GM12878 (cell line): ENCODE results near the gene ITGA3. TPM values are rescaled to one million over a fixed set of nuclear protein-coding genes. Genes with fewer than 3 reads are reported as not detected.

Experiments
- BACH1 ChIP-seq: fragments of 450-650 bp; IDR thresholded peaks from 2 replicates; pipeline ENCODE4 v1.6.1; 2017; ENCODE audit warnings: mild to moderate bottlenecking, borderline replicate concordance
- E2F4 ChIP-seq: IDR thresholded peaks from 2 replicates; pipeline ENCODE4 v1.6.1; 2012; ENCODE audit warnings: low read depth, low read length, improper control_type of control experiment
- E4F1 ChIP-seq: fragments of 450-650 bp; IDR thresholded peaks from 2 replicates; pipeline ENCODE4 v1.6.1; 2018; ENCODE audit warnings: borderline replicate concordance, mild to moderate bottlenecking; ENCODE audit not compliant: partially characterized antibody
- EP300 ChIP-seq, 2 experiments: fragments of 150-350 bp in 1 of 2; IDR thresholded peaks; 2 replicates each; pipeline ENCODE4 v1.6.1; 2011 to 2012; ENCODE audit warnings: low read depth in 2 of 2, low read length in 2 of 2, borderline replicate concordance in 1 of 2, improper control_type of control experiment in 1 of 2, inconsistent platforms in 1 of 2; ENCODE audit not compliant: control insufficient read depth in 1 of 2
- KLF5 ChIP-seq: fragments of 450-650 bp; IDR thresholded peaks from 2 replicates; pipeline ENCODE4 v1.6.1; 2014; ENCODE audit warnings: mild to moderate bottlenecking; ENCODE audit not compliant: partially characterized antibody
- MXI1 ChIP-seq: fragments of 150-350 bp; IDR thresholded peaks from 2 replicates; pipeline ENCODE4 v1.6.1; 2011; ENCODE audit warnings: low read depth, mild to moderate bottlenecking, inconsistent platforms, low read length, improper control_type of control experiment
- NR2C1 ChIP-seq: fragments of 450-650 bp; IDR thresholded peaks from 2 replicates; pipeline ENCODE4 v1.6.1; 2017; ENCODE audit warnings: antibody characterized with exemption, mild to moderate bottlenecking, moderate library complexity
- RAD51 ChIP-seq: fragments of 450-650 bp; IDR thresholded peaks from 2 replicates; pipeline ENCODE4 v1.6.1; 2016; ENCODE audit warnings: moderate library complexity, mild to moderate bottlenecking, inconsistent platforms
- SIX5 ChIP-seq: IDR thresholded peaks from 2 replicates; pipeline ENCODE4 v1.6.1; 2011; ENCODE audit warnings: mild to moderate bottlenecking, low read depth, low read length, moderate library complexity; ENCODE audit not compliant: severe bottlenecking
- SPI1 ChIP-seq: IDR thresholded peaks from 2 replicates; pipeline ENCODE4 v1.6.1; 2011; ENCODE audit warnings: low read depth, mild to moderate bottlenecking, low read length, moderate library complexity, borderline replicate concordance; ENCODE audit not compliant: insufficient read depth
- USF1 ChIP-seq: IDR thresholded peaks from 2 replicates; pipeline ENCODE4 v1.6.1; 2011; ENCODE audit warnings: borderline replicate concordance, low read depth, mild to moderate bottlenecking, moderate library complexity, mixed read lengths, low read length; ENCODE audit not compliant: insufficient read depth; ENCODE audit errors: extremely low read length
- ZBTB40 ChIP-seq: fragments of 450-650 bp; IDR thresholded peaks from 2 replicates; pipeline ENCODE4 v1.6.1; 2016; ENCODE audit warnings: mild to moderate bottlenecking, moderate library complexity, borderline replicate concordance
- ZNF24 ChIP-seq: fragments of 450-650 bp; IDR thresholded peaks from 2 replicates; pipeline ENCODE4 v1.6.1; 2017; ENCODE audit warnings: antibody characterized with exemption, mild to moderate bottlenecking
- polyA plus RNA-seq, 11 experiments: library from polyadenylated mRNA; depleted of rRNA in 4 of 11; unstranded in 6 of 11; stranded (reverse) in 5 of 11; fragments of >200 nt; fragmentation: Nextera tagmentation in 4 of 11; fragmentation: Illumina TruSeq in 1 of 11; extraction: Ambion mirVana in 4 of 11; extraction: Trizol in 1 of 11; gene quantifications; 1 replicate in 1 of 11; 2 replicates in 10 of 11; pipeline versions ENCODE4 v1.2.1 to v1.2.3, GENCODE V29; 2011 to 2016; ENCODE audit warnings: inconsistent platforms in 2 of 11, missing spikeins in 2 of 11, low read depth in 1 of 11
- total RNA-seq, 4 experiments: library from RNA; depleted of rRNA in 3 of 4; stranded (reverse); fragments of >200 nt in 3 of 4; fragmentation: Illumina TruSeq in 1 of 4; extraction: Trizol in 1 of 4; gene quantifications; 2 replicates each; pipeline versions ENCODE4 v1.2.1 to v1.2.3, GENCODE V29; 2013 to 2021
- TF ChIP-seq, protein P1 (sequence below): fragments of 450-650 bp; IDR thresholded peaks from 2 replicates; pipeline ENCODE4 v1.6.1; 2017; ENCODE audit warnings: mild to moderate bottlenecking, moderate library complexity

The ITGA3 gene
- total and polyA plus RNA-seq, 10 of the 15 experiments (the other 5 are each of a cell fraction or from before 2014, with no cell fraction given), result 0.29 to 13.4 (median 6.6) TPM

- TF ChIP-seq ZBTB40 (peak; percentile 52; the same call in 1 of the 2 replicates), EP300 (IDR thresholded peaks at IDR 0.05; ENCODE audit: borderline replicate concordance in 1 of 2, control insufficient read depth in 1 of 2, low read depth in 2 of 2, low read length in 2 of 2) (peak in 1 of 2 experiments; percentile 38; a peak in 1 of 4 replicates), E4F1 (peak; percentile 84), USF1 (peak; percentile 97), ZNF24 (no peak), SIX5 (no peak), MXI1 (peak; percentile 65; the same call in 1 of the 2 replicates), BACH1 (peak; percentile 32; the same call in 1 of the 2 replicates), KLF5 (peak; percentile 87), NR2C1 (no peak), RAD51 (peak; percentile 96), E2F4 (no peak), SPI1 (peak; percentile 66; the same call in 1 of the 2 replicates)
- TF ChIP-seq, protein P1, sequence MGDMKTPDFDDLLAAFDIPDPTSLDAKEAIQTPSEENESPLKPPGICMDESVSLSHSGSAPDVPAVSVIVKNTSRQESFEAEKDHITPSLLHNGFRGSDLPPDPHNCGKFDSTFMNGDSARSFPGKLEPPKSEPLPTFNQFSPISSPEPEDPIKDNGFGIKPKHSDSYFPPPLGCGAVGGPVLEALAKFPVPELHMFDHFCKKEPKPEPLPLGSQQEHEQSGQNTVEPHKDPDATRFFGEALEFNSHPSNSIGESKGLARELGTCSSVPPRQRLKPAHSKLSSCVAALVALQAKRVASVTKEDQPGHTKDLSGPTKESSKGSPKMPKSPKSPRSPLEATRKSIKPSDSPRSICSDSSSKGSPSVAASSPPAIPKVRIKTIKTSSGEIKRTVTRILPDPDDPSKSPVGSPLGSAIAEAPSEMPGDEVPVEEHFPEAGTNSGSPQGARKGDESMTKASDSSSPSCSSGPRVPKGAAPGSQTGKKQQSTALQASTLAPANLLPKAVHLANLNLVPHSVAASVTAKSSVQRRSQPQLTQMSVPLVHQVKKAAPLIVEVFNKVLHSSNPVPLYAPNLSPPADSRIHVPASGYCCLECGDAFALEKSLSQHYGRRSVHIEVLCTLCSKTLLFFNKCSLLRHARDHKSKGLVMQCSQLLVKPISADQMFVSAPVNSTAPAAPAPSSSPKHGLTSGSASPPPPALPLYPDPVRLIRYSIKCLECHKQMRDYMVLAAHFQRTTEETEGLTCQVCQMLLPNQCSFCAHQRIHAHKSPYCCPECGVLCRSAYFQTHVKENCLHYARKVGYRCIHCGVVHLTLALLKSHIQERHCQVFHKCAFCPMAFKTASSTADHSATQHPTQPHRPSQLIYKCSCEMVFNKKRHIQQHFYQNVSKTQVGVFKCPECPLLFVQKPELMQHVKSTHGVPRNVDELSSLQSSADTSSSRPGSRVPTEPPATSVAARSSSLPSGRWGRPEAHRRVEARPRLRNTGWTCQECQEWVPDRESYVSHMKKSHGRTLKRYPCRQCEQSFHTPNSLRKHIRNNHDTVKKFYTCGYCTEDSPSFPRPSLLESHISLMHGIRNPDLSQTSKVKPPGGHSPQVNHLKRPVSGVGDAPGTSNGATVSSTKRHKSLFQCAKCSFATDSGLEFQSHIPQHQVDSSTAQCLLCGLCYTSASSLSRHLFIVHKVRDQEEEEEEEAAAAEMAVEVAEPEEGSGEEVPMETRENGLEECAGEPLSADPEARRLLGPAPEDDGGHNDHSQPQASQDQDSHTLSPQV, result no peak
These were observed 39.1 kb downstream of the ITGA3 start, which contains the start of gene PDK2 (continued) for GRCh38 chr17:50094753-50095619.
